Osteocyte (in vitro differentiated cells): ENCODE results near the gene ARHGEF11. TPM values are rescaled to one million over a fixed set of nuclear protein-coding genes. Genes with fewer than 3 reads are reported as not detected.

ENCODE experiments used
- DNase-seq: peaks from one replicate; pipeline ENCODE4 v3.0.0; 2021; ENCODE audit warnings: mixed read lengths; ENCODE audit not compliant: unreplicated experiment; ENCODE audit errors: extremely low spot score
- H3K27ac Mint-ChIP-seq: one replicate; pipeline ENCODE4 v1.8.0; 2021; ENCODE audit warnings: mild to moderate bottlenecking, mixed read lengths; ENCODE audit not compliant: unreplicated experiment
- H3K27me3 Mint-ChIP-seq: one replicate; pipeline ENCODE4 v1.8.0; 2021; ENCODE audit warnings: mixed read lengths; ENCODE audit not compliant: unreplicated experiment
- H3K36me3 Mint-ChIP-seq: one replicate; pipeline ENCODE4 v1.8.0; 2021; ENCODE audit warnings: mixed read lengths; ENCODE audit not compliant: unreplicated experiment
- H3K4me1 Mint-ChIP-seq: one replicate; pipeline ENCODE4 v1.8.0; 2021; ENCODE audit warnings: mixed read lengths; ENCODE audit not compliant: unreplicated experiment
- H3K4me3 Mint-ChIP-seq: one replicate; pipeline ENCODE4 v1.8.0; 2021; ENCODE audit warnings: mild to moderate bottlenecking, moderate library complexity, mixed read lengths; ENCODE audit not compliant: unreplicated experiment
- H3K9me3 Mint-ChIP-seq: one replicate; pipeline ENCODE4 v1.8.0; 2021; ENCODE audit warnings: mixed read lengths; ENCODE audit not compliant: unreplicated experiment
- CTCF ChIP-seq: fragments of 200-600 bp; sonication (generic); IDR thresholded peaks from 2 replicates; pipeline ENCODE4 v1.5.0; 2021; ENCODE audit warnings: antibody characterized with exemption, mild to moderate bottlenecking, moderate library complexity
- total RNA-seq: library from RNA; stranded (reverse); gene quantifications from 2 replicates; pipeline ENCODE4 v1.2.1, GENCODE V29; 2021

Gene ARHGEF11
- total RNA-seq, 1 donor from 2014 or later = 42.2 TPM

GRCh38 chr1:156963621-156964020, 81.9 kb downstream of the ARHGEF11 start:
- no peaks in the 10 kb centered on the region for H3K9me3 Mint-ChIP-seq
- H3K27me3 Mint-ChIP-seq = no peaks in the 10 kb centered on the region
- TF ChIP-seq CTCF = no peak
- DNase-seq = no peak
- no peak overlapping the region for H3K27ac Mint-ChIP-seq
- H3K36me3 Mint-ChIP-seq = peaks cover 50% of the 10 kb centered on the region
- peaks cover 5% of the 10 kb centered on the region for H3K4me1 Mint-ChIP-seq
- no peak overlapping the region for H3K4me3 Mint-ChIP-seq

GRCh38 chr1:156961709-156962108, 83.8 kb downstream of the ARHGEF11 start:
- DNase-seq = no peak
- Mint-ChIP-seq H3K4me3 (no peak overlapping the region), H3K27ac (no peak overlapping the region), H3K27me3 (no peaks in the 10 kb centered on the region), H3K36me3 (peaks cover 53% of the 10 kb centered on the region), H3K9me3 (no peaks in the 10 kb centered on the region), H3K4me1 (peaks cover 5% of the 10 kb centered on the region)
- no peak for TF ChIP-seq CTCF

- TF ChIP-seq CTCF = no peak
- DNase-seq = no peak
- Mint-ChIP-seq H3K4me3 (no peak overlapping the region), H3K27ac (no peak overlapping the region), H3K36me3 (peaks cover 57% of the 10 kb centered on the region), H3K9me3 (no peaks in the 10 kb centered on the region), H3K4me1 (peaks cover 5% of the 10 kb centered on the region), H3K27me3 (no peaks in the 10 kb centered on the region)
These were observed 85.6 kb downstream of the ARHGEF11 start for GRCh38 chr1:156959925-156960324.

GRCh38 chr1:156959414-156959813, 86.1 kb downstream of the ARHGEF11 start:
- no peaks in the 10 kb centered on the region for H3K9me3 Mint-ChIP-seq
- no peak for TF ChIP-seq CTCF
- no peak for DNase-seq
- H3K27me3 Mint-ChIP-seq = no peaks in the 10 kb centered on the region
- H3K4me1 Mint-ChIP-seq = peaks cover 5% of the 10 kb centered on the region
- H3K36me3 Mint-ChIP-seq = peaks cover 58% of the 10 kb centered on the region
- no peak overlapping the region for H3K27ac Mint-ChIP-seq
- H3K4me3 Mint-ChIP-seq = no peak overlapping the region

- H3K36me3 Mint-ChIP-seq = peaks cover 55% of the 10 kb centered on the region
These were observed 87.3 kb downstream of the ARHGEF11 start for GRCh38 chr1:156958247-156958714.

More at GRCh38 chr1:156958247-156958714, 87.3 kb downstream of the ARHGEF11 start:
- no peak overlapping the region for H3K27ac Mint-ChIP-seq
- TF ChIP-seq CTCF = no peak
- no peaks in the 10 kb centered on the region for H3K27me3 Mint-ChIP-seq
- H3K9me3 Mint-ChIP-seq = no peaks in the 10 kb centered on the region
- DNase-seq = no peak
- H3K4me1 Mint-ChIP-seq = peaks cover 2% of the 10 kb centered on the region
- no peak overlapping the region for H3K4me3 Mint-ChIP-seq
